NOMO-1 treated with DMSO at 0.1 percent for 48 hours (cell line): ENCODE results near the gene FAM107B.

Experiments used
- DNase-seq: peaks from one replicate; lab custom pipeline; 2025; ENCODE audit not compliant: unreplicated experiment; lab: John Stamatoyannopoulos, UW

FAM107B gene

GRCh38 chr10:14519785-14520184 lies 254.9 kb downstream of the FAM107B start:
- DNase-seq = no peak

- DNase-seq = no peak
Measured at GRCh38 chr10:14518149-14518548, 256.5 kb downstream of the FAM107B start.

DNA sequence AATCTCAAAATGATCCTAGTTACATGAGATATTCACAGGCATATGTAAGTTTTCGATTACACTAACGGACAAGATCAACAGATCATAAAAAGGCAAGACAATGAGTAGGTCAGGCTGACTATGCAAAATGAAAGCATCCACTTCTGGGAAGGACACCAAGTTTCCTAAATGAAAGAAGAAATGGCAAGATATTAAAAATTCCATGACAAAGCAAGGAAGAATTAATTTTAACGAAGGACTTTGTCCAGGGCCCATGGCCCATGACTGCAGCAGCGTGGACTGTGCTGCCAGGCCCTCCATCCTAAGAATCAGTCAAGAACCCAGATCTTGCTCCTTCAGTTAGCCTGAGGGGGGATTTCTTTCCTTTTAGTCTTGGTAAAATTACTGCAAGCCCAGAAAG lies 261.6 kb downstream of the FAM107B start:
- no peak for DNase-seq

DNA sequence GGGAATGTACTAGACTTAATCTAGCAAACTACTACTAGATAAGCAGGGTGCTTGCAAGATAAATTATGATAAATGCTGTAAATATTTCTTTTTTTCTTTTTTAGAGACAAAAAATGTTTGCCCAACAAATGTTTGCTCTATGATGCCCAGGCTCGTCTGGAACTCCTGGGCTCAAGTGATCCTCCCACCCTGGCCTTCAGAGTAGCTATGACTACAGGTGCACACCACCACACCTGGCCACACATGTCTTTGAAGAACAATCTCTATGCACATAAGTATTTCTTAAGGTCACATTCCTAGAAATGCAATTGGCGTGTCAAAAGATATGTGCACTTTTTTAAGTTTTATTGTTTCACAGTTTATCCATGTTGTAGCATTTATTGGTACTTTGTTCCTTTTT lies 264.4 kb downstream of the FAM107B start:
- no peak for DNase-seq

DNA sequence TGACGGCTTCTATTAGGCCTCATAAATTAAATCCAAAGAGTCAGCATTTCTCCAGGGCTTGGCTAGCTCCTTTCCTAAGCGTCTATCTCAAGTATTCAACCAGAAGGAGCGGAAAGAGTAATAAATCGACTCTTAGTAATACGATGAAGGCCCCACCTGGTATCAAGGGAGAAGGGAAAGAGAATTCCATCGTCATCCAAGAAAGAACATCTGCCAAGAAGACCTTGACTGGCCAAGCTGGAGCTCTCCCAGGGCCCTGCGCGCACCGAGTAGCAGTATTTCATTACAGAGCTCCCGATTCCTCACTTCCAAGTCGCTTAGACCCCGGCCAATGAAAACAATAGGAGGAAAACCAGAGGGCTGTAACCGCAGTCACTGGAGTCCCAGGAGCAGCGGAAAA lies 266.0 kb downstream of the FAM107B start:
- no peak for DNase-seq

- DNase-seq = no peak
Measured at GRCh38 chr10:14507781-14508180, 266.9 kb downstream of the FAM107B start.

DNA sequence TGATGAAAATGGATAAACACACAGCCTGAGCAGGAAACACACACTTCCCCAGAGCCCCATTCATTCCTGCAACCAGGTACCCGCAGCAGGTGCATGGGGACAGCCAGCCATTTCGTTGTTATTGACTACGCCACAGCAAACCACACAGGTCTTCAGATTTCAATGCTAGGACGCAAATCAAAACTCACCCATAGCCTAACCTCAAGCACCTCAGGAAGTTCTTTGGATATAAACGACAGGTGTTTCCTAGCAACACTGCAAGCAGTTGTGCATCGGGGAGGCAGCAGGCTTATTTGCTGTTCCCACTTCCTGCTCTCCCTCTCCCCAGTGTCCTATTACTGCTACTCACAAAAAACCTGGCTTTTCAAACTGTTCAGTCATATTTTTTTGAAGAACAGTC lies 267.5 kb downstream of the FAM107B start:
- DNase-seq = no peak

DNA sequence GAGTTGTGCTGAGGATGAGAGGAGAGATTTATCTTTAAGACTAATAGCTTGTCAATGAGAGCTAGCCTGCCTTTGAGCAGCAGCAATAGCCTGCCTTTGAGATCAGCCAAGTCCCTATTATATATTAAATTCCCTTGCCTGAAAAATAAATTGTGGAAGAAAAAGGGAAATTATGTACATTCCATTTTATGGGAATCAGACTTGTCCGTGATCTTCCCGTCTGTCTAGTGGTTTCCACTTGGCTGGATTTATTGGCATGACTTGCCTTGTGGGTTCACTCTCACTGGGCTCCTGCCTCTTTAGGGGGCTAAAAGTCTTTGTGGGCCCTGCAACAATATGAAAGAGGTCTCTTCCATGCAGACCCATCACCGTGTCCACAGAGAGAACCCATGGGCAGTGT lies 272.3 kb downstream of the FAM107B start:
- no peak for DNase-seq

DNA sequence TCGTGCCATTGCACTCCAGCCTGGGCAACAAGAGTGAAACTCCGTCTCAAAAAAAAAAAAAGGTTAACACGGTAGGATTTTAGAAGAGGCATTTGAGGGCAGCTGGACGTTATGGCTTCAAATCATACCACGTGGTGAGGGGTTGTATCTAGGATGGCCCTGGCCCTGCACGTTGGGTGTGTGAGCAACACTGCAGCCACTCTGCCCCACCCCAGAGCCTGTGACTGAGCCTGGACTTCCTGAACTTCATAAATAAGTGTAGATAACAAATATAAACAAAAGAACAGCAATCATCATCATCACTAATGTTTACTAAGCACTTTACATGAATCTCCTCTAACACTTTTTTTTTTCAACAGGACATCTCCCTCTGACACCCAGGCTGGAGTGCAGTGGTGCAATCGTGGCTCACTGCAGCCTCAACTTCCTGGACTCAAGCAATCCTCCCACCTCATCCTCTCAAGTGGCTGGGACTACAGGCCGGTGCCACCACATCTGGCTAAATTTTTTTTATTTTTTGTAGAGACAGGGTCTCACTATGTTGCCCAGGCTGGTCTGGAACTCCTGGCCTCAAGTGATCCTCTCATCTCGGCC lies 274.4 kb downstream of the FAM107B start:
- no peak for DNase-seq

GRCh38 chr10:14499601-14499904 lies 275.1 kb downstream of the FAM107B start:
- no peak for DNase-seq

DNA sequence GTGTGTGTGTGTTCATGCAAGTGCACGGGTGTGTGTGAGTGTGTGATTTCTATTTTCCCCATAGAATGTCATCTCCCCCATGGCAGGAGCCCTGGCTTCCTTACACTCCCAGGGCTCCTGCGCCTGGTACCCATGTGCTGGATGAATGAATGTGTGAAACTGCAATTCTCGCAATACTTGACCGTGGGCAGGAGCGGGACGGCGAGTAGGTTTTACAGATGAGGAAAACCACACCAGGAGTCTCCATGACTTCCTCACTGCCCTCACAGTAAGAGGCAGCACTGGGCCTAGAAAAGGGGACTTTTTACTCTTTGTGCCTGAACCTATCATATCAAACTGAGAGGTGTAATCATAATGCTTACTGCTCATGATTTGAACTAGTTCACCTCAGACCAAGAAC lies 276.4 kb downstream of the FAM107B start:
- no peak for DNase-seq

- no peak for DNase-seq
Measured at GRCh38 chr10:14491811-14492210, 282.9 kb downstream of the FAM107B start.

DNA sequence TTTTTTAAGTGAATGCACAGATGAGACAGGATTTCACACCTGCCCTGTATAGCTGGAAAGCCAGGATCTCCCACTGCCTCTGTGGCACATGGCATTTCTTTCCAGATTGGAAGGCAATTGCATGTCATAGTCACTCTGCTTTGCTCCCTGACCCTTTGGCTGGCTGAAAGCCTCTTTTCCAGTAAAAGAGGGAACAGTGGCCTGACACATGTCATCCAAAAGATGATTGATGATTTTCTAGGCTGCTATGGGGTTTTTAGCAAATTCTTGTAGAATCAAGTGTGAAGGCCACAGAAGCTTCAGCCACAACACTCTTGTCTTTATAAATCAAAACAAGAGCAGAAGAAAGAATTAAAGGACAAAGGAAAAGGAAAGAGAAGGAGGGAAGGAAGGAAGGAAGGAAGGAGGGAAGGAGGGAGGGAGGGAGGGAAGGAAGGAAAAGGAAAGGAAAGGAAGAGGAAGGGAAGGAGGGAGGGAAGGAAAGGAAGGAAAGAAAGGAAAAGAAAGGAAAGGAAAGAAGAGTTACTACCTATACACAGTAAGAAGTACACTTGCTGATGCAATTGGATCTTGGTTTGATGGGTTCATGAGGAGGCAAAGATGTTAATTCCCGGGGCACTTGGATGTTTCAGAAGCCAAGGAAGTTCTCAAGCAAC lies 285.0 kb downstream of the FAM107B start:
- no peak for DNase-seq

DNA sequence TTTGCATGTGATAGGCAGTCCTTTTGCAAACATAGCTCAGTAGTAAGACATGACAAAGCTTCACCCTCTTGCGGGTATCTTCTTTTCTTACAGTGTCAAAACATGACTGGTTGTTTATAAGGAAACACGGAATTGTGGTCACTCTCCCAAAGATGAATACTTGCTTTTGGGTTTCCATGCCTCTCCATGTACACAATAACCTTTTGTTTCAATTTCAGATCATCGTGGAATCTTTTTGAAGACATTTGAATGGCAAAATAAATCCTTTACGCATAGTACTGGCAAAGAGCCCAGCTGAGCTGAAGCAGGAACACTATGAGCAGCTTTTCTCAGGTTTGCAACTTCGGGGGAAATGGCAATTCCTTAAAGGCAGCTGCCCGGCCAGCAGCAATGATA lies 287.2 kb downstream of the FAM107B start:
- no peak for DNase-seq

GRCh38 chr10:14486777-14487487 lies 287.8 kb downstream of the FAM107B start:
- DNase-seq = no peak

DNA sequence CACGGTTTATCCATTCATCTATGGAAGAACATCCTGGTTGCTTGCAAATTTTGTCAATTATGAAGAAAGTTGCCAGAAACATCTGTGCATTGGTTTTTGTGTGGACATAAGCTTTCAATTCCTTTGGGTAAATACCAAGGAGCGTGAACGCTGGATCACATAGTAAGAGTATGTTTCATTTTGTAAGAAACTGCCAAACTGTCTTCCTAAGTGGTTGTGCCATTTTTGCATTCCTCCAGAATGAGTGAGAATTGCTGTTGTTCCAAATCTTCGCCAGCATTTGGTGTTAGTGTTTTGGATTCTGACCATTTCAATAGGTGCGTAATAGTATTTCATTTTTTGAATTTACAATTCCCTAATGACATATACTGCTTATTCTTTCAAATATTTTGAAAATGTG lies 288.7 kb downstream of the FAM107B start:
- DNase-seq = no peak

GRCh38 chr10:14483417-14483816 lies 291.3 kb downstream of the FAM107B start:
- DNase-seq = no peak

DNA sequence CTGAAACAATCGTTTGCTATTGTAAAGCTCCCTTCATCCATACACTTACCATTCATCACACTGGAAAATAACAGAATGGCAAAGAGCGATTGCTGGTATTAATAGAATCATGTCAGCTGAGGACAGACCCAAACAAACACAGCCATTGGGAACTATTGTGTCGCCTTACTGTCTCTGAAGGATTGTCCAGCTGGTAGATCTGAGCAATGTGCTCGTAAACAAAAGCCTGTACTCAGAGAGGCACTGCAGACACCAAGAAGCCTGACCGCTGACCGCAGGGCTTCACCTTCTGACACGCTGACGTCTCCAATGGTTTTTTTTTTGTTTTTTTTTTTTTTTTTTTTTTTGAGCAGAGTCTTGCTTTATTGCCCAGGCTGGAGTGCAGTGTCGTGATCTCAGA lies 292.9 kb downstream of the FAM107B start:
- DNase-seq = no peak

GRCh38 chr10:14481014-14481413 lies 293.7 kb downstream of the FAM107B start:
- DNase-seq = no peak

GRCh38 chr10:14478604-14479003 lies 296.1 kb downstream of the FAM107B start:
- DNase-seq = peak; percentile 29

DNA sequence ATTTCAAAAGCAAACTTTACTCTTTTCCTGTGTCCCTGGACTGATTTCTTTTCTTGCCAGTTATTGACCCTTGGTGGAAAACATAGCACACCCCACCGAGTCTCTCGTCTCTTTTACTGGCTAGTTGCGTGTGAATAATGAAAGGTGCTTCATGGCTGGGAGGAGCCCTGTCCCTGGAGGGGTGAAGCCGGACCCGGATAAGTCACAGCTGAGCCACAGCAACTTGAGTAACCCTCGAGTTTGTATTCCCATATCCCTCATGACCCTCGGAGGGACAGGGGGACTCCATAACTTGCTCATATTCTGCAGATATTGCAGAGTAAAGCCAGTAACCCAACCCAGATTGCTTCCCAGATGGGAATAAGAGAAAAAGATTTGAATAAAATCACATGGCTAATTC lies 296.5 kb downstream of the FAM107B start:
- DNase-seq = no peak

GRCh38 chr10:14477408-14477710 lies 297.3 kb downstream of the FAM107B start:
- DNase-seq = no peak
